Measurements from ENCODE around the gene EPHA8. TPM values are rescaled to one million over a fixed set of nuclear protein-coding genes. Genes with fewer than 3 reads are reported as not detected.

Gene EPHA8
- total RNA-seq, 3 donors from 2014 or later (not counting 1 experiment from before 2014, with no cell fraction given): not detected

GRCh38 chr1:22645931-22646330 lies 82.6 kb downstream of the EPHA8 start:
- no peaks in the 10 kb centered on the region for H3K27me3 ChIP-seq (ENCODE audit: control insufficient read depth, insufficient read depth, low read length)
- H3K27ac ChIP-seq (ENCODE audit: low read length): no peak overlapping the region
- no peaks in the 10 kb centered on the region for H3K9me3 ChIP-seq (ENCODE audit: control insufficient read depth, insufficient read depth, low read length)
- WGBS (ENCODE audit: insufficient coverage): 69% methylated on average over 7 of the region's 7 CpGs
- Mint-ChIP-seq H3K9me3 (no peaks in the 10 kb centered on the region), H3K4me1 (no peaks in the 10 kb centered on the region), H3K27ac (no peak overlapping the region), H3K4me3 (no peak overlapping the region), H3K27me3 (ENCODE audit: low read depth in 2 of 2) (peaks cover 0 to 3% of the 10 kb centered on the region in 2 donors), H3K36me3 (no peaks in the 10 kb centered on the region)
- DNase-seq (no peak), ATAC-seq (no peak)
- peaks cover 4% of the 10 kb centered on the region for H3K4me1 ChIP-seq (ENCODE audit: control insufficient read depth, insufficient read depth, low read length)
- TF ChIP-seq CTCF (IDR thresholded peaks at IDR 0.05): no peak
- no peak overlapping the region for H3K4me3 ChIP-seq (ENCODE audit: low read length)
- intact Hi-C loops (cut with micrococcal nuclease): no loop called here
- no peaks in the 10 kb centered on the region for H3K36me3 ChIP-seq (ENCODE audit: control insufficient read depth, insufficient read depth, low read length)

- no peak overlapping the region for H3K27ac ChIP-seq (ENCODE audit: low read length)
- H3K27me3 ChIP-seq (ENCODE audit: control insufficient read depth, insufficient read depth, low read length): no peaks in the 10 kb centered on the region
- Mint-ChIP-seq H3K4me1 (no peaks in the 10 kb centered on the region), H3K36me3 (no peaks in the 10 kb centered on the region), H3K4me3 (no peak overlapping the region), H3K27me3 (ENCODE audit: low read depth in 2 of 2) (peaks cover 0 to under 1% of the 10 kb centered on the region in 2 donors), H3K27ac (no peak overlapping the region), H3K9me3 (no peaks in the 10 kb centered on the region)
- H3K9me3 ChIP-seq (ENCODE audit: control insufficient read depth, insufficient read depth, low read length): no peaks in the 10 kb centered on the region
- WGBS (ENCODE audit: insufficient coverage): no CpG with 5 or more reads among the region's 1 CpG
- ATAC-seq: no peak
- DNase-seq: no peak
- H3K4me3 ChIP-seq (ENCODE audit: low read length): no peak overlapping the region
- no peaks in the 10 kb centered on the region for H3K36me3 ChIP-seq (ENCODE audit: control insufficient read depth, insufficient read depth, low read length)
- intact Hi-C loops (cut with micrococcal nuclease): no loop called here
- TF ChIP-seq CTCF (IDR thresholded peaks at IDR 0.05): no peak
- H3K4me1 ChIP-seq (ENCODE audit: control insufficient read depth, insufficient read depth, low read length): peaks cover 4% of the 10 kb centered on the region
Measured at GRCh38 chr1:22646384-22646783, 83.1 kb downstream of the EPHA8 start.

- DNase-seq (no peak), ATAC-seq (peak in 1 of 3 donors; percentile 14)
- Histone ChIP-seq H3K9me3 (ENCODE audit: control insufficient read depth, insufficient read depth, low read length) (no peaks in the 10 kb centered on the region), H3K27ac (ENCODE audit: low read length) (no peak overlapping the region), H3K4me3 (ENCODE audit: low read length) (no peak overlapping the region), H3K36me3 (ENCODE audit: control insufficient read depth, insufficient read depth, low read length) (no peaks in the 10 kb centered on the region), H3K27me3 (ENCODE audit: control insufficient read depth, insufficient read depth, low read length) (no peaks in the 10 kb centered on the region), H3K4me1 (ENCODE audit: control insufficient read depth, insufficient read depth, low read length) (no peaks in the 10 kb centered on the region)
- intact Hi-C loops (cut with micrococcal nuclease): no loop called here
- 95% methylated on average over 13 of the region's 13 CpGs for WGBS (ENCODE audit: insufficient coverage)
- no peaks in the 10 kb centered on the region for H3K36me3 Mint-ChIP-seq
- no peak overlapping the region for H3K4me3 Mint-ChIP-seq
- no peaks in the 10 kb centered on the region for H3K9me3 Mint-ChIP-seq
- no peaks in the 10 kb centered on the region for H3K4me1 Mint-ChIP-seq
- no peak for TF ChIP-seq CTCF (IDR thresholded peaks at IDR 0.05)
- no peak overlapping the region for H3K27ac Mint-ChIP-seq
- peaks cover 0 to 2% of the 10 kb centered on the region in 2 donors for H3K27me3 Mint-ChIP-seq (ENCODE audit: low read depth in 2 of 2)
Measured at GRCh38 chr1:22650089-22650693, 86.9 kb downstream of the EPHA8 start.
